GM18499 (cell line): Measurements from ENCODE around the gene MAFB.

Source experiments
- ATAC-seq: cut with Tn5 transposase; IDR thresholded peaks from one replicate; pipeline ENCODE4 v1.9.1; 2021; ENCODE audit warnings: moderate number of reproducible peaks; ENCODE audit not compliant: insufficient read depth, unreplicated experiment

Gene MAFB

GRCh38 chr20:40638414-40638813 lies 50.6 kb downstream of the MAFB start:
- ATAC-seq = no peak

GRCh38 chr20:40637176-40637575 lies 51.9 kb downstream of the MAFB start:
- ATAC-seq = no peak

- no peak for ATAC-seq
These were observed 52.5 kb downstream of the MAFB start for GRCh38 chr20:40636486-40636885.

- no peak for ATAC-seq
These were observed 53.1 kb downstream of the MAFB start for GRCh38 chr20:40635971-40636370.
